Testis (tissue), 2 donors: ENCODE measurements around the gene ARMC2.

Source experiments
- CTCF ChIP-seq, 3 experiments: fragments of 450-650 bp in 2 of 3; fragments of 200-600 bp in 1 of 3; sonication (generic) in 1 of 3; IDR thresholded peaks; one replicate each; pipeline ENCODE4 v1.5.1; 2016 to 2019; ENCODE audit warnings: antibody characterized with exemption in 3 of 3, mild to moderate bottlenecking in 2 of 3, moderate library complexity in 1 of 3
- POLR2A ChIP-seq: fragments of 450-650 bp; IDR thresholded peaks from one replicate; pipeline ENCODE4 v1.6.1; 2017; ENCODE audit warnings: antibody characterized with exemption, mild to moderate bottlenecking, moderate library complexity

DNA sequence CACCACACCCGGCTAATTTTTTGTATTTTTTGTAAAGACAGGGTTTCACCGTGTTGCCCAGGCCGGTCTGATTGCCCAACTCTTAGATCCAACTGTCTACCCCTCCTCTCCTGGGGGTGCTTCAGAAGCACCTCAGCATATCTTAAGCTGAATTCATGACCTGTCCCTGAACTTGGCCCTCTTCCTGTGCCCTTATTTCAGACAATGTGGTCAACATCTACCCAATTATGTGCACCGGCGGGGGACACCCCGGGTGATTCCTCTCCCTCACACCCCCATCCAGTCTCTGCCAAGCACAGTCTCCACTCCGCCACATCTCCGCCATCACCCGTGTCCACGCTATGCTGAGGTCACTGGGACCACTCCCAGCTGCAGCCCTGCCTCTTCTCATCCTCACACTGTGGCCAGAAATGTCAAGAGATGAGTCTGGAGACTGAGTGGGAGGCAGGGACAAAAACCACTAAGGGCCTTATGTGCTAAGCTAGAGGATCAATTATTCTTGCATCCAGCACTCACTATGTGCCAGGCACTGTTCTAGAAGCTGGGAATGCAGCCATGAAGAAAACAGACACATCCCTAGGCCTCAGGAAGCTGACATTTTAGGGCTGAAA is 111.9 kb downstream of the ARMC2 start:
- no peak for TF ChIP-seq CTCF (IDR thresholded peaks at IDR 0.05)
- no peak for TF ChIP-seq POLR2A
